GM12878 (cell line): ENCODE results near the gene GPRIN1. TPM values are rescaled to one million over a fixed set of nuclear protein-coding genes. Genes with fewer than 3 reads are reported as not detected.

Experiments used
- ATAC-seq: fragments of 200-7000 bp; cut with Tn5 transposase; 3 replicates; pipeline ENCODE4 v1.9.1; 2020; ENCODE audit warnings: mild to moderate bottlenecking, moderate library complexity
- BruUV-seq: library from RNA; stranded (reverse); fragments of 400-500 nt; replicated peaks from 2 replicates; lab custom pipeline; 2021; lab: Mats Ljungman, UMichigan
- CTCF ChIA-PET: fragments of 300-600 bp; sonication (Branson Sonifier 250); formaldehyde crosslinking; extraction: SDS; loops from one replicate; lab custom pipeline; 2021; ENCODE audit warnings: inconsistent platforms; lab: Yijun Ruan, JAX
- POLR2A ChIA-PET: fragments of 350-600 bp; formaldehyde crosslinking; extraction: SDS; loops from one replicate; lab custom pipeline; 2021; ENCODE audit warnings: inconsistent platforms; lab: Charles Lee
- RAD21 ChIA-PET: fragments of 300-600 bp; sonication (Branson Sonifier 250); formaldehyde crosslinking; loops from one replicate; lab custom pipeline; 2023; ENCODE audit warnings: antibody characterized with exemption; ENCODE audit not compliant: unreplicated experiment; lab: Charles Lee
- SMC1A ChIA-PET: fragments of 300-600 bp; sonication (Branson Sonifier 250); formaldehyde crosslinking; loops from one replicate; lab custom pipeline; 2023; ENCODE audit not compliant: unreplicated experiment, uncharacterized antibody; lab: Charles Lee
- DNase-seq: peaks from one replicate; pipeline ENCODE4 v3.0.0-alpha.2; 2011; ENCODE audit warnings: low read depth, low spot score
- FAIRE-seq: peaks from 3 replicates; lab custom pipeline; 2011; peaks lifted over from hg19 to GRCh38; lab: Jason Lieb, UNC
- H2AFZ ChIP-seq: 2 replicates; pipeline ENCODE4 v1.6.0; 2011; ENCODE audit warnings: low read depth, low read length, control low read depth; ENCODE audit not compliant: control insufficient read depth
- H3K27ac ChIP-seq: 2 replicates; pipeline ENCODE4 v1.5.1; 2011; ENCODE audit warnings: control low read depth; ENCODE audit not compliant: control insufficient read depth, insufficient read depth
- H3K27me3 ChIP-seq, 2 experiments: replicated peaks in 1 of 2; 2 replicates each; pipeline versions ENCODE4 v1.6.0 to v1.6.1; 2011; ENCODE audit warnings: low read length in 1 of 2; ENCODE audit not compliant: control insufficient read depth in 2 of 2, insufficient read depth in 2 of 2
- H3K36me3 ChIP-seq, 2 experiments: 2 replicates each; pipeline ENCODE4 v1.5.1; 2011; ENCODE audit warnings: low read length in 1 of 2; ENCODE audit not compliant: control insufficient read depth in 2 of 2, insufficient read depth in 2 of 2
- H3K4me1 ChIP-seq: 2 replicates; pipeline ENCODE4 v1.6.1; 2011; ENCODE audit warnings: mild to moderate bottlenecking, low read length, moderate library complexity, mixed read lengths; ENCODE audit not compliant: control insufficient read depth, insufficient read depth
- H3K4me2 ChIP-seq: 2 replicates; pipeline ENCODE4 v1.6.0; 2011; ENCODE audit warnings: control low read depth; ENCODE audit not compliant: control insufficient read depth, insufficient read depth
- H3K4me3 ChIP-seq: fragments of 200-600 bp; sonication (generic); 2 replicates; pipeline ENCODE4 v1.5.1; 2016
- H3K79me2 ChIP-seq: 2 replicates; pipeline ENCODE4 v1.6.0; 2011; ENCODE audit warnings: low read length; ENCODE audit not compliant: control insufficient read depth, insufficient read depth
- H3K9ac ChIP-seq: 2 replicates; pipeline ENCODE4 v1.8.0; 2011; ENCODE audit warnings: low read length, control low read depth, mixed read lengths; ENCODE audit not compliant: control insufficient read depth, insufficient read depth
- H3K9me3 ChIP-seq: replicated peaks from 3 replicates; pipeline ENCODE4 v1.5.1; 2011; ENCODE audit warnings: mild to moderate bottlenecking, low read length; ENCODE audit not compliant: control insufficient read depth, insufficient read depth
- H4K20me1 ChIP-seq: 2 replicates; pipeline ENCODE4 v1.6.0; 2011; ENCODE audit not compliant: control insufficient read depth, insufficient read depth
- CREM ChIP-seq: IDR thresholded peaks from 2 replicates; pipeline ENCODE4 v1.6.1; 2014; ENCODE audit warnings: antibody characterized with exemption, low read depth
- FOXM1 ChIP-seq: IDR thresholded peaks from 2 replicates; pipeline ENCODE4 v1.6.1; 2012; ENCODE audit warnings: low read depth, mild to moderate bottlenecking, inconsistent platforms, low read length, moderate library complexity
- HDAC2 ChIP-seq: fragments of 200-600 bp; sonication (generic); IDR thresholded peaks from 2 replicates; pipeline ENCODE4 v1.6.1; 2017
- IRF4 ChIP-seq: IDR thresholded peaks from 2 replicates; pipeline ENCODE4 v1.6.1; 2011; ENCODE audit warnings: low read depth, low read length
- MLLT1 ChIP-seq: fragments of 450-650 bp; IDR thresholded peaks from 2 replicates; pipeline ENCODE4 v1.6.1; 2016; ENCODE audit warnings: mild to moderate bottlenecking
- MYB ChIP-seq: fragments of 150-350 bp; IDR thresholded peaks from 2 replicates; pipeline ENCODE4 v1.6.1; 2014; ENCODE audit warnings: mild to moderate bottlenecking, low read depth, low read length, borderline replicate concordance
- POLR2A ChIP-seq: IDR thresholded peaks from 2 replicates; pipeline ENCODE4 v1.6.1; 2011; ENCODE audit warnings: low read depth, mild to moderate bottlenecking, low read length
- RELA ChIP-seq: fragments of 450-650 bp; IDR thresholded peaks from 2 replicates; pipeline ENCODE4 v1.8.0; 2014; ENCODE audit warnings: borderline replicate concordance; ENCODE audit not compliant: partially characterized antibody
- SMAD1 ChIP-seq: fragments of 450-650 bp; IDR thresholded peaks from 2 replicates; pipeline ENCODE4 v1.6.1; 2018; ENCODE audit warnings: mild to moderate bottlenecking, low read depth; ENCODE audit not compliant: partially characterized antibody
- SRF ChIP-seq, 2 experiments: IDR thresholded peaks; 2 replicates each; pipeline ENCODE4 v1.6.1; 2011; ENCODE audit warnings: low read depth in 2 of 2, low read length in 2 of 2, mild to moderate bottlenecking in 1 of 2, moderate library complexity in 1 of 2
- TBL1XR1 ChIP-seq: IDR thresholded peaks from 2 replicates; pipeline ENCODE4 v1.6.1; 2012; ENCODE audit warnings: low read depth, low read length, improper control_type of control experiment
- YY1 ChIP-seq: IDR thresholded peaks from 2 replicates; pipeline ENCODE4 v1.6.1; 2011; ENCODE audit warnings: low read depth, mild to moderate bottlenecking, low read length
- WGBS: methylation state at CpG from one replicate; pipeline ENCODE4 v1.1.6; 2016; ENCODE audit warnings: low lambda C conversion rate; ENCODE audit not compliant: insufficient replicate concordance, insufficient coverage; ENCODE audit errors: missing lambda C conversion rate; 5-methylcytosine and 5-hydroxymethylcytosine counted together
- in situ Hi-C: fragments of 300-500 bp; cut with MboI; formaldehyde crosslinking; loops from 9 replicates; pipeline ENCODE4 v1.14.3; 2018; ENCODE audit warnings: mixed read lengths
- intact Hi-C: fragments of 100-400 bp; cut with micrococcal nuclease; formaldehyde crosslinking; loops from one replicate; pipeline ENCODE4 v1.14.2; 2022; ENCODE audit not compliant: unreplicated experiment
- polyA plus RNA-seq, 11 experiments: library from polyadenylated mRNA; depleted of rRNA in 4 of 11; unstranded in 6 of 11; stranded (reverse) in 5 of 11; fragments of >200 nt; fragmentation: Nextera tagmentation in 4 of 11; fragmentation: Illumina TruSeq in 1 of 11; extraction: Ambion mirVana in 4 of 11; extraction: Trizol in 1 of 11; gene quantifications; 1 replicate in 1 of 11; 2 replicates in 10 of 11; pipeline versions ENCODE4 v1.2.1 to v1.2.3, GENCODE V29; 2011 to 2016; ENCODE audit warnings: inconsistent platforms in 2 of 11, missing spikeins in 2 of 11, low read depth in 1 of 11
- total RNA-seq, 4 experiments: library from RNA; depleted of rRNA in 3 of 4; stranded (reverse); fragments of >200 nt in 3 of 4; fragmentation: Illumina TruSeq in 1 of 4; extraction: Trizol in 1 of 4; gene quantifications; 2 replicates each; pipeline versions ENCODE4 v1.2.1 to v1.2.3, GENCODE V29; 2013 to 2021
- TF ChIP-seq, protein P1 (sequence below): fragments of 450-650 bp; IDR thresholded peaks from 2 replicates; pipeline ENCODE4 v1.6.1; 2018; ENCODE audit warnings: borderline replicate concordance, mild to moderate bottlenecking; ENCODE audit not compliant: partially characterized antibody
- TF ChIP-seq, protein P2 (sequence below): fragments of 450-650 bp; IDR thresholded peaks from 2 replicates; pipeline ENCODE4 v1.6.1; 2016; ENCODE audit warnings: mild to moderate bottlenecking, moderate library complexity, borderline replicate concordance

Gene GPRIN1
- total and polyA plus RNA-seq, 10 of the 15 experiments (the other 5 are each of a cell fraction or from before 2014, with no cell fraction given), result 0.52 to 16.3 (median 4.5) TPM

GRCh38 chr5:176562189-176562588 lies 47.8 kb downstream of the GPRIN1 start (continued):
- TF ChIP-seq SMAD1 (no peak), HDAC2 (no peak)

GRCh38 chr5:176561259-176561658 lies 48.7 kb downstream of the GPRIN1 start:
- Histone ChIP-seq H3K79me2 (no peaks in the 10 kb centered on the region), H3K36me3 (no peaks in the 10 kb centered on the region), H2AFZ (no peak overlapping the region), H3K4me1 (no peaks in the 10 kb centered on the region), H4K20me1 (no peaks in the 10 kb centered on the region), H3K9me3 (no peaks in the 10 kb centered on the region), H3K4me2 (no peak overlapping the region), H3K9ac (no peak overlapping the region), H3K4me3 (no peak overlapping the region), H3K27ac (no peak overlapping the region), H3K27me3 (peaks cover 0 to 1% of the 10 kb centered on the region in 2 experiments; a peak in 1 of 4 replicates)
- ChIA-PET POLR2A (no interaction called here), CTCF (no interaction called here), SMC1A (no interaction called here), RAD21 (no interaction called here)
- in situ Hi-C loops (no loop called here), intact Hi-C loops (no loop called here)
- DNase-seq (no peak), ATAC-seq (no peak), FAIRE-seq (no peak)
- no TSS peak for BruUV-seq
- 37% methylated on average over 3 of the region's 3 CpGs for WGBS
- no peak for TF ChIP-seq MYB
- TF ChIP-seq IRF4, result no peak
- TF ChIP-seq MLLT1, result no peak
- no peak for TF ChIP-seq CREM
- TF ChIP-seq FOXM1, result no peak
- no peak for TF ChIP-seq SRF (IDR thresholded peaks at IDR 0.05; ENCODE audit: low read depth in 2 of 2, low read length in 2 of 2)
- TF ChIP-seq YY1, result no peak
- TF ChIP-seq TBL1XR1, result no peak
- TF ChIP-seq, protein P1, sequence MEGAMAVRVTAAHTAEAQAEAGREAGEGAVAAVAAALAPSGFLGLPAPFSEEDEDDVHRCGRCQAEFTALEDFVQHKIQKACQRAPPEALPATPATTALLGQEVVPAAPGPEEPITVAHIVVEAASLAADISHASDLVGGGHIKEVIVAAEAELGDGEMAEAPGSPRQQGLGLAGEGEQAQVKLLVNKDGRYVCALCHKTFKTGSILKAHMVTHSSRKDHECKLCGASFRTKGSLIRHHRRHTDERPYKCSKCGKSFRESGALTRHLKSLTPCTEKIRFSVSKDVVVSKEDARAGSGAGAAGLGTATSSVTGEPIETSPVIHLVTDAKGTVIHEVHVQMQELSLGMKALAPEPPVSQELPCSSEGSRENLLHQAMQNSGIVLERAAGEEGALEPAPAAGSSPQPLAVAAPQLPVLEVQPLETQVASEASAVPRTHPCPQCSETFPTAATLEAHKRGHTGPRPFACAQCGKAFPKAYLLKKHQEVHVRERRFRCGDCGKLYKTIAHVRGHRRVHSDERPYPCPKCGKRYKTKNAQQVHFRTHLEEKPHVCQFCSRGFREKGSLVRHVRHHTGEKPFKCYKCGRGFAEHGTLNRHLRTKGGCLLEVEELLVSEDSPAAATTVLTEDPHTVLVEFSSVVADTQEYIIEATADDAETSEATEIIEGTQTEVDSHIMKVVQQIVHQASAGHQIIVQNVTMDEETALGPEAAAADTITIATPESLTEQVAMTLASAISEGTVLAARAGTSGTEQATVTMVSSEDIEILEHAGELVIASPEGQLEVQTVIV, result no peak
- TF ChIP-seq POLR2A, result no peak
- TF ChIP-seq RELA, result no peak
- TF ChIP-seq, protein P2, sequence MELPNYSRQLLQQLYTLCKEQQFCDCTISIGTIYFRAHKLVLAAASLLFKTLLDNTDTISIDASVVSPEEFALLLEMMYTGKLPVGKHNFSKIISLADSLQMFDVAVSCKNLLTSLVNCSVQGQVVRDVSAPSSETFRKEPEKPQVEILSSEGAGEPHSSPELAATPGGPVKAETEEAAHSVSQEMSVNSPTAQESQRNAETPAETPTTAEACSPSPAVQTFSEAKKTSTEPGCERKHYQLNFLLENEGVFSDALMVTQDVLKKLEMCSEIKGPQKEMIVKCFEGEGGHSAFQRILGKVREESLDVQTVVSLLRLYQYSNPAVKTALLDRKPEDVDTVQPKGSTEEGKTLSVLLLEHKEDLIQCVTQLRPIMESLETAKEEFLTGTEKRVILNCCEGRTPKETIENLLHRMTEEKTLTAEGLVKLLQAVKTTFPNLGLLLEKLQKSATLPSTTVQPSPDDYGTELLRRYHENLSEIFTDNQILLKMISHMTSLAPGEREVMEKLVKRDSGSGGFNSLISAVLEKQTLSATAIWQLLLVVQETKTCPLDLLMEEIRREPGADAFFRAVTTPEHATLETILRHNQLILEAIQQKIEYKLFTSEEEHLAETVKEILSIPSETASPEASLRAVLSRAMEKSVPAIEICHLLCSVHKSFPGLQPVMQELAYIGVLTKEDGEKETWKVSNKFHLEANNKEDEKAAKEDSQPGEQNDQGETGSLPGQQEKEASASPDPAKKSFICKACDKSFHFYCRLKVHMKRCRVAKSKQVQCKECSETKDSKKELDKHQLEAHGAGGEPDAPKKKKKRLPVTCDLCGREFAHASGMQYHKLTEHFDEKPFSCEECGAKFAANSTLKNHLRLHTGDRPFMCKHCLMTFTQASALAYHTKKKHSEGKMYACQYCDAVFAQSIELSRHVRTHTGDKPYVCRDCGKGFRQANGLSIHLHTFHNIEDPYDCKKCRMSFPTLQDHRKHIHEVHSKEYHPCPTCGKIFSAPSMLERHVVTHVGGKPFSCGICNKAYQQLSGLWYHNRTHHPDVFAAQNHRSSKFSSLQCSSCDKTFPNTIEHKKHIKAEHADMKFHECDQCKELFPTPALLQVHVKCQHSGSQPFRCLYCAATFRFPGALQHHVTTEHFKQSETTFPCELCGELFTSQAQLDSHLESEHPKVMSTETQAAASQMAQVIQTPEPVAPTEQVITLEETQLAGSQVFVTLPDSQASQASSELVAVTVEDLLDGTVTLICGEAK, result no peak
